SU-DHL-6 (cell line): Measurements from ENCODE around the gene PPFIBP2.

Experiments used
- H2AFZ ChIP-seq: fragments of 200-600 bp; sonication (generic); 2 replicates; pipeline ENCODE4 v1.6.1; 2014; ENCODE audit warnings: low read depth, mild to moderate bottlenecking, moderate library complexity, mixed read lengths, antibody characterized with exemption, low read length; ENCODE audit not compliant: severe bottlenecking
- H3F3A ChIP-seq: fragments of 200-600 bp; shearing (Covaris generic); 2 replicates; pipeline ENCODE4 v1.6.0; 2016; ENCODE audit warnings: antibody characterized with exemption, mild to moderate bottlenecking; ENCODE audit not compliant: insufficient read depth
- H3K27ac ChIP-seq: fragments of 200-600 bp; sonication (generic); 2 replicates; pipeline ENCODE4 v1.5.1; 2016; ENCODE audit warnings: low read depth, mild to moderate bottlenecking, low read length, moderate library complexity, mixed read lengths
- H3K27me3 ChIP-seq: fragments of 200-600 bp; sonication (generic), shearing (Covaris generic); 2 replicates; pipeline ENCODE4 v1.6.0; 2014; ENCODE audit warnings: mild to moderate bottlenecking, low read length
- H3K36me3 ChIP-seq: fragments of 200-600 bp; sonication (generic); 2 replicates; pipeline ENCODE4 v1.6.1; 2014; ENCODE audit warnings: mild to moderate bottlenecking, low read length, mixed read lengths
- H3K4me2 ChIP-seq: fragments of 300-600, 200-600 bp; shearing (Covaris generic), sonication (generic); 2 replicates; pipeline ENCODE4 v1.6.0; 2014; ENCODE audit warnings: low read length, low read depth, mild to moderate bottlenecking; ENCODE audit not compliant: poor library complexity, severe bottlenecking
- H3K4me3 ChIP-seq: fragments of 200-600 bp; sonication (generic); 2 replicates; pipeline ENCODE4 v1.5.1; 2014; ENCODE audit warnings: antibody characterized with exemption, low read length, mild to moderate bottlenecking, mixed read lengths; ENCODE audit not compliant: insufficient read depth, poor library complexity, severe bottlenecking
- H3K79me2 ChIP-seq: fragments of 200-600 bp; sonication (generic); 2 replicates; pipeline ENCODE4 v1.6.1; 2014; ENCODE audit warnings: mild to moderate bottlenecking, low read length, moderate library complexity; ENCODE audit not compliant: insufficient read depth
- H3K9ac ChIP-seq: fragments of 200-600 bp; sonication (generic); 2 replicates; pipeline ENCODE4 v1.7.0; 2014; ENCODE audit warnings: mild to moderate bottlenecking, low read length
- H3K9me2 ChIP-seq: fragments of 200-600 bp; sonication (generic); replicated peaks from 2 replicates; pipeline ENCODE4 v1.6.1; 2014; ENCODE audit warnings: low read length; ENCODE audit not compliant: insufficient read depth
- H3K9me3 ChIP-seq: fragments of 200-600 bp; sonication (generic); 2 replicates; pipeline ENCODE4 v1.6.1; 2014; ENCODE audit warnings: low read length, mixed read lengths; ENCODE audit not compliant: insufficient read depth
- H4K20me1 ChIP-seq: fragments of 200-600 bp; sonication (generic); 2 replicates; pipeline ENCODE4 v1.6.1; 2014; ENCODE audit warnings: low read depth, mild to moderate bottlenecking, antibody characterized with exemption, low read length, moderate library complexity, mixed read lengths
- EZH2phosphoT487 ChIP-seq: fragments of 200-600 bp; sonication (generic), shearing (Covaris generic); conservative IDR thresholded peaks from 2 replicates; pipeline ENCODE4 v1.6.1; 2018; ENCODE audit warnings: mild to moderate bottlenecking, antibody characterized with exemption, low read length, moderate library complexity, mixed read lengths
- TF ChIP-seq, protein P1 (sequence below): fragments of 200-600 bp; sonication (generic); IDR thresholded peaks from one replicate; pipeline ENCODE4 v1.5.1; 2017; ENCODE audit warnings: antibody characterized with exemption, mild to moderate bottlenecking, low read length, moderate library complexity; ENCODE audit not compliant: insufficient read depth, poor library complexity, severe bottlenecking

Gene PPFIBP2

DNA sequence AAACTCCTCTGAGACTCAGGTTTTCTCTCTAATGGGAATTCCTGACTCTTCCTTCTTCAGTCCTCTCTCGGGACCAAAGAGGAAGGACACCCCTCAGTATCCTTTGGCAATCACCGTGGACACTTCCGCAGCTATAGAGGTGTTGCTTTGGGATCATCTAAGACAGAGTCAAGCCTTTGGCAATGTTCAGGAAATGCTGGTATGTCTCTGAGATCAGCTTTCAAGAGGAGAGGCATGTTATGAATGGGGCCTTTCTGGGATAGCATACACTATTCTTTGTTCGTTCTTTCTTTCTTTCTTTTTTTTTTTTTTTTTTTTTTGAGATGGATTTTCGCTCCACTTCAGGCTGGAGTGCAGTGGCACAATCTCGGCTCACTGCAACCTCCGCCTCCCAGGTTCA lies 42.7 kb upstream of the PPFIBP2 start:
- no peaks in the 10 kb centered on the region for H3K9me3 ChIP-seq
- H2AFZ ChIP-seq: no peak overlapping the region
- no peak overlapping the region for H3K9ac ChIP-seq
- H3F3A ChIP-seq: no peaks in the 10 kb centered on the region
- no peak overlapping the region for H3K4me2 ChIP-seq
- no peaks in the 10 kb centered on the region for H3K9me2 ChIP-seq
- H3K4me3 ChIP-seq: no peak overlapping the region
- H4K20me1 ChIP-seq: no peaks in the 10 kb centered on the region
- H3K27me3 ChIP-seq: no peaks in the 10 kb centered on the region
- TF ChIP-seq EZH2phosphoT487: no peak
- TF ChIP-seq, protein P1, sequence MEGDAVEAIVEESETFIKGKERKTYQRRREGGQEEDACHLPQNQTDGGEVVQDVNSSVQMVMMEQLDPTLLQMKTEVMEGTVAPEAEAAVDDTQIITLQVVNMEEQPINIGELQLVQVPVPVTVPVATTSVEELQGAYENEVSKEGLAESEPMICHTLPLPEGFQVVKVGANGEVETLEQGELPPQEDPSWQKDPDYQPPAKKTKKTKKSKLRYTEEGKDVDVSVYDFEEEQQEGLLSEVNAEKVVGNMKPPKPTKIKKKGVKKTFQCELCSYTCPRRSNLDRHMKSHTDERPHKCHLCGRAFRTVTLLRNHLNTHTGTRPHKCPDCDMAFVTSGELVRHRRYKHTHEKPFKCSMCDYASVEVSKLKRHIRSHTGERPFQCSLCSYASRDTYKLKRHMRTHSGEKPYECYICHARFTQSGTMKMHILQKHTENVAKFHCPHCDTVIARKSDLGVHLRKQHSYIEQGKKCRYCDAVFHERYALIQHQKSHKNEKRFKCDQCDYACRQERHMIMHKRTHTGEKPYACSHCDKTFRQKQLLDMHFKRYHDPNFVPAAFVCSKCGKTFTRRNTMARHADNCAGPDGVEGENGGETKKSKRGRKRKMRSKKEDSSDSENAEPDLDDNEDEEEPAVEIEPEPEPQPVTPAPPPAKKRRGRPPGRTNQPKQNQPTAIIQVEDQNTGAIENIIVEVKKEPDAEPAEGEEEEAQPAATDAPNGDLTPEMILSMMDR: no peak
- no peaks in the 10 kb centered on the region for H3K79me2 ChIP-seq
- H3K27ac ChIP-seq: no peak overlapping the region
- no peaks in the 10 kb centered on the region for H3K36me3 ChIP-seq

DNA sequence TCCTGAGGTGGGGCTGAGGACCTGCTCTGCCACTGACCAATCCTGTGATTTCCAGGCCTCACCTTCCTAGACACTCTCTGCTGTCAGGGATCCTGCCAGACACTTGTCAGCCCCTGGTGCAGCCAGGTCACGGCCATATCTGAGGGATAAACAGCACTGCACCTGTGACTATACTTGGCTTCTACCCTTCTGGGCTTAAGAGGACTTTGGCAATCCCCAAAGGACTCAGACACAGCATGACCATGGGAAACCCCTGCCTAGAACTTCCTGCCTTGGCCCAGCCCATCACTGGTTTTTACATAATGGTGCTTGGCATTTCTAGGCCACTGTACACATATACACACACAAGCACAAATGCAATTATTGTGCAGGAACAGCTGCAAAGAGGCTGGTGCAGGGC lies 40.1 kb upstream of the PPFIBP2 start:
- Histone ChIP-seq H3K27me3 (no peaks in the 10 kb centered on the region), H3K27ac (no peak overlapping the region), H3K9ac (no peak overlapping the region), H3K4me3 (no peak overlapping the region), H3K79me2 (no peaks in the 10 kb centered on the region), H3K9me2 (no peaks in the 10 kb centered on the region), H3K36me3 (no peaks in the 10 kb centered on the region), H3K4me2 (no peak overlapping the region), H2AFZ (no peak overlapping the region), H3K9me3 (no peaks in the 10 kb centered on the region), H4K20me1 (no peaks in the 10 kb centered on the region), H3F3A (no peaks in the 10 kb centered on the region)
- TF ChIP-seq, protein P1: no peak
- TF ChIP-seq EZH2phosphoT487: no peak

DNA sequence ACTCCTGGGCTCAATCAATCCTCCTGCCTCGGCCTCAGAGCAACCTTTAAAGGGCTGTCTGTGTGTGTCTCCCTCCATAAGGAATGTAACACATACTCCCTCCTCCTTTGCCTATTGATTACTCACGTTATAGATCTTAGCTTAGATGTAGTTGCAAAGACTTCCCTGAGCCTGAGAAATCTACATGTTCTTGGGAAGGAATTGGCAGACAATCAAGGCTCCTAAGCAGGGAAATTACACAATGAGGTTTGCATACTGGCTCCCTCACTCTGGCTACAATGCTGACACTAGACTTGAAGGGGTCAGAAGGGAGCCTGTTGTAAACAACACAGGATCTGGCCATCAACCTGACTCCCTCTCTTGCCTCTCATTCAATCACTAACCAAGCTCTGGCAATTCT lies 33.7 kb upstream of the PPFIBP2 start:
- Histone ChIP-seq H2AFZ (no peak overlapping the region), H3K79me2 (no peaks in the 10 kb centered on the region), H3K36me3 (no peaks in the 10 kb centered on the region), H3K9me2 (no peaks in the 10 kb centered on the region), H3K27me3 (no peaks in the 10 kb centered on the region), H3K9ac (no peak overlapping the region), H4K20me1 (no peaks in the 10 kb centered on the region), H3K27ac (no peak overlapping the region), H3K4me3 (no peak overlapping the region), H3K4me2 (no peak overlapping the region), H3F3A (no peaks in the 10 kb centered on the region), H3K9me3 (no peaks in the 10 kb centered on the region)
- TF ChIP-seq EZH2phosphoT487: no peak
- TF ChIP-seq, protein P1: no peak

DNA sequence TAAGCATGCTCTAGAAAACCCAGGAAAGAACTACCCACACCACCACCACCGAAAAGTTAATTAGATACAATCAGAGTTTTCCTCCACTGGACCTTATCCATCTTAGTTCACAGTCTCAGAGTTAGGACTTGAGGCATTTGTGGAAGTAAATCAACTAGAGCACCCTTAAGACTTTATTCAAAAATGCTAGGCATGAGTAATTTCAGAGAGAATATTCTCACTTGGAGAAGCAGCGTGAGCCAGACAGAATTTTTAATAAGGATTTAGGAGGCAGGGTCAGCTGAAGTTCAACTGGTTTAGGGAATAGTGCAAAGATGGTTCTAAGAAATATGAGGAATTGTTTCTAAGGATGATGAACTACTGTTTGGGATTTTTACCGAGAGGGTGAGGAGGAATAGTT lies 29.7 kb upstream of the PPFIBP2 start:
- H3K27me3 ChIP-seq: no peaks in the 10 kb centered on the region
- H4K20me1 ChIP-seq: no peaks in the 10 kb centered on the region
- no peaks in the 10 kb centered on the region for H3K9me3 ChIP-seq
- H3K36me3 ChIP-seq: no peaks in the 10 kb centered on the region
- H3K27ac ChIP-seq: no peak overlapping the region
- no peak overlapping the region for H3K4me2 ChIP-seq
- no peak overlapping the region for H3K4me3 ChIP-seq
- TF ChIP-seq, protein P1: no peak
- TF ChIP-seq EZH2phosphoT487: no peak
- no peaks in the 10 kb centered on the region for H3K79me2 ChIP-seq
- H2AFZ ChIP-seq: no peak overlapping the region
- no peak overlapping the region for H3K9ac ChIP-seq
- no peaks in the 10 kb centered on the region for H3F3A ChIP-seq
- H3K9me2 ChIP-seq: no peaks in the 10 kb centered on the region
